ENCODE results near the gene INTU.

Gene INTU

GRCh38 chr4:127616898-127617297 is 15.9 kb upstream of the INTU start:
- H4K20me1 ChIP-seq (ENCODE audit: low read depth, low read length) = no peaks in the 10 kb centered on the region
- H3K27ac ChIP-seq (ENCODE audit: low read depth, low read length) = no peak overlapping the region
- no peak overlapping the region for H3K4me2 ChIP-seq (ENCODE audit: low read depth, low read length, poor library complexity, severe bottlenecking)
- no peak overlapping the region for H2AFZ ChIP-seq (ENCODE audit: low read depth, low read length, severe bottlenecking)
- no peak overlapping the region for H3K4me3 ChIP-seq (ENCODE audit: insufficient read depth, low read length, poor library complexity, severe bottlenecking)
- H3K27me3 ChIP-seq (ENCODE audit: low read length) = no peaks in the 10 kb centered on the region
- no peak for TF ChIP-seq CTCF (IDR thresholded peaks at IDR 0.05; ENCODE audit: insufficient read depth, low read length, poor library complexity, severe bottlenecking)
- no peak for TF ChIP-seq EZH2phosphoT487 (conservative IDR thresholded peaks at IDR 0.05; ENCODE audit: low read length)
- no peaks in the 10 kb centered on the region for H3K79me2 ChIP-seq (ENCODE audit: insufficient read depth, low read length)
- no peaks in the 10 kb centered on the region for H3K9me2 ChIP-seq (replicated peaks; ENCODE audit: insufficient read depth, low read length)
- H3K9me3 ChIP-seq (ENCODE audit: insufficient read depth, low read length) = no peaks in the 10 kb centered on the region
- no peak overlapping the region for H3K9ac ChIP-seq (ENCODE audit: low read length)
- no peaks in the 10 kb centered on the region for H3K36me3 ChIP-seq (ENCODE audit: low read length)
- H3F3A ChIP-seq (ENCODE audit: insufficient read depth) = no peaks in the 10 kb centered on the region

- no peak overlapping the region for H3K4me2 ChIP-seq (ENCODE audit: low read depth, low read length, poor library complexity, severe bottlenecking)
- no peaks in the 10 kb centered on the region for H3K79me2 ChIP-seq (ENCODE audit: insufficient read depth, low read length)
- H3K9me3 ChIP-seq (ENCODE audit: insufficient read depth, low read length) = no peaks in the 10 kb centered on the region
- no peaks in the 10 kb centered on the region for H3K9me2 ChIP-seq (replicated peaks; ENCODE audit: insufficient read depth, low read length)
- no peaks in the 10 kb centered on the region for H3K27me3 ChIP-seq (ENCODE audit: low read length)
- H3K4me3 ChIP-seq (ENCODE audit: insufficient read depth, low read length, poor library complexity, severe bottlenecking) = no peak overlapping the region
- H3F3A ChIP-seq (ENCODE audit: insufficient read depth) = no peaks in the 10 kb centered on the region
- H2AFZ ChIP-seq (ENCODE audit: low read depth, low read length, severe bottlenecking) = no peak overlapping the region
- TF ChIP-seq EZH2phosphoT487 (conservative IDR thresholded peaks at IDR 0.05; ENCODE audit: low read length) (no peak), CTCF (IDR thresholded peaks at IDR 0.05; ENCODE audit: insufficient read depth, low read length, poor library complexity, severe bottlenecking) (no peak)
- no peak overlapping the region for H3K27ac ChIP-seq (ENCODE audit: low read depth, low read length)
- no peaks in the 10 kb centered on the region for H3K36me3 ChIP-seq (ENCODE audit: low read length)
- H4K20me1 ChIP-seq (ENCODE audit: low read depth, low read length) = no peaks in the 10 kb centered on the region
- H3K9ac ChIP-seq (ENCODE audit: low read length) = no peak overlapping the region
Measured at GRCh38 chr4:127618427-127618826, 14.3 kb upstream of the INTU start.

- H3F3A ChIP-seq (ENCODE audit: insufficient read depth) = no peaks in the 10 kb centered on the region
- H2AFZ ChIP-seq (ENCODE audit: low read depth, low read length, severe bottlenecking) = no peak overlapping the region
- no peak overlapping the region for H3K9ac ChIP-seq (ENCODE audit: low read length)
- no peaks in the 10 kb centered on the region for H3K9me3 ChIP-seq (ENCODE audit: insufficient read depth, low read length)
- H3K36me3 ChIP-seq (ENCODE audit: low read length) = no peaks in the 10 kb centered on the region
- TF ChIP-seq CTCF (IDR thresholded peaks at IDR 0.05; ENCODE audit: insufficient read depth, low read length, poor library complexity, severe bottlenecking) = no peak
- TF ChIP-seq EZH2phosphoT487 (conservative IDR thresholded peaks at IDR 0.05; ENCODE audit: low read length) = no peak
- H3K4me2 ChIP-seq (ENCODE audit: low read depth, low read length, poor library complexity, severe bottlenecking) = no peak overlapping the region
- no peak overlapping the region for H3K27ac ChIP-seq (ENCODE audit: low read depth, low read length)
- no peaks in the 10 kb centered on the region for H3K9me2 ChIP-seq (replicated peaks; ENCODE audit: insufficient read depth, low read length)
- no peaks in the 10 kb centered on the region for H3K27me3 ChIP-seq (ENCODE audit: low read length)
- no peaks in the 10 kb centered on the region for H4K20me1 ChIP-seq (ENCODE audit: low read depth, low read length)
- H3K79me2 ChIP-seq (ENCODE audit: insufficient read depth, low read length) = no peaks in the 10 kb centered on the region
- H3K4me3 ChIP-seq (ENCODE audit: insufficient read depth, low read length, poor library complexity, severe bottlenecking) = no peak overlapping the region
Measured at GRCh38 chr4:127622621-127622920, 10.2 kb upstream of the INTU start.

Measured in SU-DHL-6 (cell line).